Large intestine (tissue), 3 donors: ENCODE measurements around the gene ARHGAP31. TPM values are rescaled to one million over a fixed set of nuclear protein-coding genes. Genes with fewer than 3 reads are reported as not detected.
"Not testable (repeated sequence)": the region's sequence is repeated elsewhere in the genome, so short reads cannot be mapped to it uniquely, and the experiment has no call there.

Experiments used
- DNase-seq, 2 donors: peaks; one replicate each; pipeline versions ENCODE4 v3.0.0 to v3.0.0-alpha.2; 2013
- H3K27ac ChIP-seq: one replicate; pipeline ENCODE4 v1.5.1; 2013; ENCODE audit warnings: low read length
- H3K27me3 ChIP-seq: 2 replicates; pipeline ENCODE4 v1.6.1; 2013; ENCODE audit warnings: low read length; ENCODE audit not compliant: control insufficient read depth, insufficient read depth
- H3K36me3 ChIP-seq: 2 replicates; pipeline ENCODE4 v1.6.1; 2013; ENCODE audit warnings: low read length; ENCODE audit not compliant: control insufficient read depth, insufficient read depth
- H3K4me1 ChIP-seq: one replicate; pipeline ENCODE4 v1.6.1; 2013; ENCODE audit warnings: low read length; ENCODE audit not compliant: control insufficient read depth, insufficient read depth
- H3K4me3 ChIP-seq: one replicate; pipeline ENCODE4 v1.5.1; 2013; ENCODE audit warnings: low read length
- H3K9me3 ChIP-seq: one replicate; pipeline ENCODE4 v1.6.1; 2013; ENCODE audit warnings: mild to moderate bottlenecking, low read depth, low read length, moderate library complexity; ENCODE audit not compliant: control insufficient read depth
- WGBS: methylation state at CpG from one replicate; pipeline ENCODE4 v1.1.5; 2013; ENCODE audit warnings: low lambda C conversion rate; ENCODE audit not compliant: insufficient coverage; 5-methylcytosine and 5-hydroxymethylcytosine counted together
- polyA plus RNA-seq: library from polyadenylated mRNA; unstranded; fragments of 120-200 nt; gene quantifications from one replicate; pipeline ENCODE4 v1.2.1, GENCODE V29; 2013

Gene ARHGAP31
- polyA plus RNA-seq, 1 donor: 5.6 TPM

GRCh38 chr3:119360736-119361462 is 66.7 kb downstream of the ARHGAP31 start:
- H3K4me3 ChIP-seq: no peak overlapping the region
- H3K36me3 ChIP-seq: no peaks in the 10 kb centered on the region
- WGBS: no CpG with 5 or more reads among the region's 3 CpGs

GRCh38 chr3:119362010-119362409 is 67.8 kb downstream of the ARHGAP31 start:
- DNase-seq: no peak
- no CpG with 5 or more reads among the region's 2 CpGs for WGBS
- Histone ChIP-seq H3K9me3 (no peaks in the 10 kb centered on the region), H3K27me3 (no peaks in the 10 kb centered on the region), H3K36me3 (no peaks in the 10 kb centered on the region), H3K27ac (no peak overlapping the region), H3K4me1 (no peaks in the 10 kb centered on the region), H3K4me3 (no peak overlapping the region)

More at GRCh38 chr3:119360736-119361462, 66.7 kb downstream of the ARHGAP31 start:
- H3K4me1 ChIP-seq: no peaks in the 10 kb centered on the region
- no peaks in the 10 kb centered on the region for H3K9me3 ChIP-seq
- no peak for DNase-seq
- no peak overlapping the region for H3K27ac ChIP-seq
- no peaks in the 10 kb centered on the region for H3K27me3 ChIP-seq

GRCh38 chr3:119362940-119363725 is 69.0 kb downstream of the ARHGAP31 start:
- no peaks in the 10 kb centered on the region for H3K4me1 ChIP-seq
- no peaks in the 10 kb centered on the region for H3K9me3 ChIP-seq
- H3K27me3 ChIP-seq: no peaks in the 10 kb centered on the region
- no peak for DNase-seq
- H3K27ac ChIP-seq: no peak overlapping the region
- no peaks in the 10 kb centered on the region for H3K36me3 ChIP-seq
- 100% methylated on average over 4 of the region's 7 CpGs for WGBS
- H3K4me3 ChIP-seq: no peak overlapping the region

GRCh38 chr3:119364401-119364800 is 70.2 kb downstream of the ARHGAP31 start:
- DNase-seq: no peak
- H3K36me3 ChIP-seq: no peaks in the 10 kb centered on the region
- H3K27me3 ChIP-seq: no peaks in the 10 kb centered on the region
- WGBS: no CpG with 5 or more reads among the region's 1 CpG
- H3K27ac ChIP-seq: no peak overlapping the region
- H3K9me3 ChIP-seq: no peaks in the 10 kb centered on the region
- H3K4me3 ChIP-seq: no peak overlapping the region
- no peaks in the 10 kb centered on the region for H3K4me1 ChIP-seq

GRCh38 chr3:119365418-119365817 is 71.2 kb downstream of the ARHGAP31 start:
- Histone ChIP-seq H3K36me3 (no peaks in the 10 kb centered on the region), H3K27ac (no peak overlapping the region), H3K4me3 (no peak overlapping the region), H3K9me3 (no peaks in the 10 kb centered on the region), H3K27me3 (no peaks in the 10 kb centered on the region), H3K4me1 (no peaks in the 10 kb centered on the region)
- no peak for DNase-seq
- no CpG with 5 or more reads among the region's 3 CpGs for WGBS

GRCh38 chr3:119367000-119367399 is 72.8 kb downstream of the ARHGAP31 start:
- Histone ChIP-seq H3K9me3 (no peaks in the 10 kb centered on the region), H3K4me1 (no peaks in the 10 kb centered on the region), H3K36me3 (no peaks in the 10 kb centered on the region), H3K27me3 (no peaks in the 10 kb centered on the region), H3K27ac (no peak overlapping the region), H3K4me3 (no peak overlapping the region)
- no peak for DNase-seq
- no CpG with 5 or more reads among the region's 2 CpGs for WGBS

- no peak for DNase-seq
- no peak overlapping the region for H3K4me3 ChIP-seq
- H3K36me3 ChIP-seq: no peaks in the 10 kb centered on the region
- no peaks in the 10 kb centered on the region for H3K9me3 ChIP-seq
- no CpG with 5 or more reads among the region's 4 CpGs for WGBS
- no peaks in the 10 kb centered on the region for H3K4me1 ChIP-seq
- no peaks in the 10 kb centered on the region for H3K27me3 ChIP-seq
- no peak overlapping the region for H3K27ac ChIP-seq
These were observed 74.1 kb downstream of the ARHGAP31 start for GRCh38 chr3:119368298-119368697.

GRCh38 chr3:119371786-119372185 is 77.6 kb downstream of the ARHGAP31 start:
- H3K27ac ChIP-seq, DNase-seq, H3K4me1 ChIP-seq, H3K9me3 ChIP-seq, H3K4me3 ChIP-seq, H3K36me3 ChIP-seq, H3K27me3 ChIP-seq: not testable (repeated sequence)
- 80% methylated on average over 1 of the region's 6 CpGs for WGBS

GRCh38 chr3:119375106-119375505 is 80.9 kb downstream of the ARHGAP31 start:
- DNase-seq: no peak
- H3K4me3 ChIP-seq: no peak overlapping the region
- WGBS: 93% methylated on average over 2 of the region's 7 CpGs
- no peaks in the 10 kb centered on the region for H3K36me3 ChIP-seq
- H3K4me1 ChIP-seq: no peaks in the 10 kb centered on the region
- H3K9me3 ChIP-seq: no peaks in the 10 kb centered on the region
- no peak overlapping the region for H3K27ac ChIP-seq
- no peaks in the 10 kb centered on the region for H3K27me3 ChIP-seq

GRCh38 chr3:119375510-119375909 is 81.3 kb downstream of the ARHGAP31 start:
- H3K27me3 ChIP-seq: no peaks in the 10 kb centered on the region
- no peaks in the 10 kb centered on the region for H3K9me3 ChIP-seq
- 100% methylated on average over 4 of the region's 4 CpGs for WGBS
- H3K27ac ChIP-seq: no peak overlapping the region
- no peaks in the 10 kb centered on the region for H3K4me1 ChIP-seq
- no peak for DNase-seq
- no peak overlapping the region for H3K4me3 ChIP-seq
- no peaks in the 10 kb centered on the region for H3K36me3 ChIP-seq
